H9 (cell line): ENCODE measurements around the gene SRGAP3. TPM values are rescaled to one million over a fixed set of nuclear protein-coding genes. Genes with fewer than 3 reads are reported as not detected.

Experiments
- DNase-seq: peaks from one replicate; pipeline ENCODE4 v3.0.0-alpha.2; 2017
- H2AFZ ChIP-seq: one replicate; pipeline ENCODE4 v1.6.1; 2013; ENCODE audit warnings: mild to moderate bottlenecking, low read length, control low read depth, moderate library complexity
- H2AK5ac ChIP-seq: 2 replicates; pipeline ENCODE4 v1.6.1; 2013; ENCODE audit warnings: low read length, control low read depth, mixed read lengths; ENCODE audit not compliant: insufficient read length
- H2BK120ac ChIP-seq: one replicate; pipeline ENCODE4 v1.6.1; 2013; ENCODE audit warnings: low read depth, mild to moderate bottlenecking, low read length, control low read depth, inconsistent platforms; ENCODE audit not compliant: poor library complexity, severe bottlenecking
- H2BK12ac ChIP-seq: 2 replicates; pipeline ENCODE4 v1.6.1; 2013; ENCODE audit warnings: low read length, control low read depth, mixed read lengths, low read depth; ENCODE audit not compliant: insufficient read length
- H2BK15ac ChIP-seq: 2 replicates; pipeline ENCODE4 v1.6.1; 2013; ENCODE audit warnings: low read depth, low read length, control low read depth
- H2BK20ac ChIP-seq: one replicate; pipeline ENCODE4 v1.6.1; 2013; ENCODE audit warnings: low read depth, mild to moderate bottlenecking, low read length, control low read depth, inconsistent platforms; ENCODE audit not compliant: poor library complexity, severe bottlenecking
- H2BK5ac ChIP-seq: 2 replicates; pipeline ENCODE4 v1.6.1; 2013; ENCODE audit warnings: low read length, control low read depth, mixed read lengths; ENCODE audit not compliant: insufficient read length
- H3K14ac ChIP-seq: 2 replicates; pipeline ENCODE4 v1.6.1; 2013; ENCODE audit warnings: low read length, control low read depth; ENCODE audit not compliant: insufficient read depth
- H3K18ac ChIP-seq: 2 replicates; pipeline ENCODE4 v1.6.1; 2013; ENCODE audit warnings: low read depth, mild to moderate bottlenecking, mixed read lengths, low read length, control low read depth; ENCODE audit not compliant: insufficient read length
- H3K23ac ChIP-seq: 2 replicates; pipeline ENCODE4 v1.6.1; 2013; ENCODE audit warnings: low read length, control low read depth, mixed read lengths, low read depth; ENCODE audit not compliant: insufficient read length
- H3K23me2 ChIP-seq: 2 replicates; pipeline ENCODE4 v1.6.1; 2013; ENCODE audit warnings: low read depth, mild to moderate bottlenecking, mixed read lengths, low read length, control low read depth; ENCODE audit not compliant: insufficient read length, poor library complexity, severe bottlenecking
- H3K27ac ChIP-seq: 2 replicates; pipeline ENCODE4 v1.5.1; 2013; ENCODE audit warnings: low read length, control low read depth, mixed read lengths, low read depth; ENCODE audit not compliant: insufficient read length
- H3K27me3 ChIP-seq: 2 replicates; pipeline ENCODE4 v1.6.1; 2013; ENCODE audit warnings: low read length, control low read depth, inconsistent platforms; ENCODE audit not compliant: insufficient read depth
- H3K4ac ChIP-seq: 2 replicates; pipeline ENCODE4 v1.6.1; 2013; ENCODE audit warnings: low read depth, mild to moderate bottlenecking, control low read depth, inconsistent platforms, low read length, moderate library complexity
- H3K4me1 ChIP-seq: 2 replicates; pipeline ENCODE4 v1.6.1; 2013; ENCODE audit warnings: low read length, control low read depth, inconsistent platforms; ENCODE audit not compliant: insufficient read depth
- H3K4me2 ChIP-seq: 2 replicates; pipeline ENCODE4 v1.6.1; 2013; ENCODE audit warnings: low read length, control low read depth, mixed read lengths; ENCODE audit not compliant: insufficient read length, insufficient read depth
- H3K56ac ChIP-seq: 2 replicates; pipeline ENCODE4 v1.6.1; 2013; ENCODE audit warnings: low read depth, mild to moderate bottlenecking, mixed read lengths, low read length, control low read depth; ENCODE audit not compliant: insufficient read length
- H3K79me1 ChIP-seq: 2 replicates; pipeline ENCODE4 v1.6.1; 2013; ENCODE audit warnings: low read depth, mild to moderate bottlenecking, moderate library complexity, low read length, control low read depth, inconsistent platforms; ENCODE audit not compliant: insufficient read depth, poor library complexity, severe bottlenecking
- H3K79me2 ChIP-seq: 2 replicates; pipeline ENCODE4 v1.6.1; 2013; ENCODE audit warnings: low read length, control low read depth, inconsistent platforms; ENCODE audit not compliant: insufficient read depth
- H3K9ac ChIP-seq: 2 replicates; pipeline ENCODE4 v1.6.1; 2013; ENCODE audit warnings: low read length, control low read depth, mixed read lengths; ENCODE audit not compliant: insufficient read length; ENCODE audit errors: extremely low read depth
- H3K9me3 ChIP-seq: one replicate; pipeline ENCODE4 v1.6.1; 2013; ENCODE audit warnings: low read depth, low read length, inconsistent platforms; ENCODE audit not compliant: control insufficient read depth
- H3T11ph ChIP-seq: one replicate; pipeline ENCODE4 v1.6.1; 2013; ENCODE audit warnings: mild to moderate bottlenecking, low read length, control low read depth, inconsistent platforms
- H4K20me1 ChIP-seq: one replicate; pipeline ENCODE4 v1.6.1; 2013; ENCODE audit not compliant: control insufficient read depth, insufficient read length, insufficient read depth
- H4K5ac ChIP-seq: 2 replicates; pipeline ENCODE4 v1.6.1; 2013; ENCODE audit warnings: low read depth, mild to moderate bottlenecking, mixed read lengths, low read length, control low read depth; ENCODE audit not compliant: insufficient read length
- H4K8ac ChIP-seq: replicated peaks from 2 replicates; pipeline ENCODE4 v1.6.1; 2013; ENCODE audit warnings: low read length, control low read depth, mixed read lengths, low read depth; ENCODE audit not compliant: insufficient read length
- H4K91ac ChIP-seq: 2 replicates; pipeline ENCODE4 v1.6.1; 2013; ENCODE audit warnings: low read depth, mild to moderate bottlenecking, moderate library complexity, mixed read lengths, low read length, control low read depth; ENCODE audit not compliant: insufficient read length
- H3K27ac Mint-ChIP-seq, 3 experiments: 2 replicates in 2 of 3; 3 replicates in 1 of 3; pipeline ENCODE4 v1.8.0; 2020 to 2021; ENCODE audit warnings: mixed read lengths in 3 of 3, mild to moderate bottlenecking in 1 of 3, moderate library complexity in 1 of 3
- H3K27me3 Mint-ChIP-seq: 2 replicates; pipeline ENCODE4 v1.8.0; 2021; ENCODE audit warnings: low read depth, mild to moderate bottlenecking, moderate library complexity, mixed read lengths
- H3K36me3 Mint-ChIP-seq, 3 experiments: 2 replicates in 2 of 3; 3 replicates in 1 of 3; pipeline ENCODE4 v1.8.0; 2020 to 2021; ENCODE audit warnings: low read depth in 3 of 3, mixed read lengths in 3 of 3; ENCODE audit not compliant: insufficient read depth in 1 of 3
- H3K4me1 Mint-ChIP-seq, 2 experiments: 2 replicates each; pipeline ENCODE4 v1.8.0; 2020; ENCODE audit warnings: mixed read lengths in 2 of 2
- H3K4me3 Mint-ChIP-seq, 2 experiments: 2 replicates in 1 of 2; 3 replicates in 1 of 2; pipeline ENCODE4 v1.8.0; 2020 to 2021; ENCODE audit warnings: mild to moderate bottlenecking in 2 of 2, mixed read lengths in 2 of 2, moderate library complexity in 1 of 2
- H3K9me3 Mint-ChIP-seq, 2 experiments: 2 replicates in 1 of 2; 3 replicates in 1 of 2; pipeline ENCODE4 v1.8.0; 2020; ENCODE audit warnings: mild to moderate bottlenecking in 2 of 2, mixed read lengths in 2 of 2, moderate library complexity in 1 of 2
- WGBS: extraction: QIAGEN DNeasy Blood & Tissue Kit; methylation state at CpG from one replicate; pipeline ENCODE4 v1.1.7; 2013; ENCODE audit warnings: missing lambda C conversion rate, low lambda C conversion rate, mixed read lengths; ENCODE audit not compliant: insufficient read length; ENCODE audit errors: extremely low coverage; 5-methylcytosine and 5-hydroxymethylcytosine counted together
- total RNA-seq: library from RNA; stranded (reverse); gene quantifications from 2 replicates; pipeline ENCODE4 v1.2.1, GENCODE V29; 2021
- TF ChIP-seq, protein P1 (sequence below): fragments of 200-600 bp; sonication (generic); conservative IDR thresholded peaks from 3 replicates; pipeline ENCODE4 v1.8.0; 2021; ENCODE audit warnings: antibody characterized with exemption, mild to moderate bottlenecking

SRGAP3 gene
- total RNA-seq, 1 experiment from 2014 or later: 3.4 TPM

DNA sequence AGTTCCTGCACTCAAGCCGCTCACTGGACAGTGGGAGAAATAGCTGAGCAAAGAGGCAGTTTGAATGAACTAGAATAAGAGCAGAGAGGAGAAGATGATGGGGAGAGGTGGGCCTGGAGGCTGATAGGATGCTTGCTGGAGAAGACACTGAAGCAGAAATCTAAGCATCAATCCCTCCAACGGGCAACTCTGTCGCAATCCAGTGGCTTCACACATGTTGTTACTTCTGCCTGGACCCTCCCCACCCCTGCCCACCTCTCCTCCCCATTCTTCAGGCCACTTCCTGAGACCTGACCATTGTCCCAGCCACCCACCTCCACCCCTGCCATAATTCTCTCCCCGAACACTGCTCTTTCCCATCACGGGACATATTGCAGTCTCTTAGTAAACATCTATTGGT is 76.0 kb downstream of the SRGAP3 start:
- no peaks in the 10 kb centered on the region for H3K4me1 ChIP-seq
- H3K4me2 ChIP-seq: no peak overlapping the region
- H2BK20ac ChIP-seq: no peak overlapping the region
- no peak overlapping the region for H3K27ac ChIP-seq
- TF ChIP-seq, protein P1, sequence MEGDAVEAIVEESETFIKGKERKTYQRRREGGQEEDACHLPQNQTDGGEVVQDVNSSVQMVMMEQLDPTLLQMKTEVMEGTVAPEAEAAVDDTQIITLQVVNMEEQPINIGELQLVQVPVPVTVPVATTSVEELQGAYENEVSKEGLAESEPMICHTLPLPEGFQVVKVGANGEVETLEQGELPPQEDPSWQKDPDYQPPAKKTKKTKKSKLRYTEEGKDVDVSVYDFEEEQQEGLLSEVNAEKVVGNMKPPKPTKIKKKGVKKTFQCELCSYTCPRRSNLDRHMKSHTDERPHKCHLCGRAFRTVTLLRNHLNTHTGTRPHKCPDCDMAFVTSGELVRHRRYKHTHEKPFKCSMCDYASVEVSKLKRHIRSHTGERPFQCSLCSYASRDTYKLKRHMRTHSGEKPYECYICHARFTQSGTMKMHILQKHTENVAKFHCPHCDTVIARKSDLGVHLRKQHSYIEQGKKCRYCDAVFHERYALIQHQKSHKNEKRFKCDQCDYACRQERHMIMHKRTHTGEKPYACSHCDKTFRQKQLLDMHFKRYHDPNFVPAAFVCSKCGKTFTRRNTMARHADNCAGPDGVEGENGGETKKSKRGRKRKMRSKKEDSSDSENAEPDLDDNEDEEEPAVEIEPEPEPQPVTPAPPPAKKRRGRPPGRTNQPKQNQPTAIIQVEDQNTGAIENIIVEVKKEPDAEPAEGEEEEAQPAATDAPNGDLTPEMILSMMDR: no peak
- no peak overlapping the region for H2BK12ac ChIP-seq
- no peak overlapping the region for H3K4ac ChIP-seq
- H2BK120ac ChIP-seq: no peak overlapping the region
- WGBS: no CpG with 5 or more reads among the region's 5 CpGs
- no peaks in the 10 kb centered on the region for H3K27me3 ChIP-seq
- Mint-ChIP-seq H3K9me3 (no peaks in the 10 kb centered on the region), H3K4me3 (no peak overlapping the region), H3K4me1 (peaks cover 14 to 20% of the 10 kb centered on the region in 2 experiments), H3K27ac (peak overlapping the region in 1 of 3 experiments; percentile 25; a peak in 2 of 7 replicates), H3K27me3 (no peaks in the 10 kb centered on the region), H3K36me3 (no peaks in the 10 kb centered on the region)
- H3K23me2 ChIP-seq: no peaks in the 10 kb centered on the region
- H4K8ac ChIP-seq: no peak overlapping the region
- no peaks in the 10 kb centered on the region for H3K9me3 ChIP-seq
- no peak overlapping the region for H2AK5ac ChIP-seq
- no peak overlapping the region for H3K14ac ChIP-seq
- no peak overlapping the region for H3K56ac ChIP-seq
- H4K5ac ChIP-seq: no peak overlapping the region
- H4K91ac ChIP-seq: no peak overlapping the region
- H3K23ac ChIP-seq: no peak overlapping the region
- no peak overlapping the region for H3T11ph ChIP-seq
- H4K20me1 ChIP-seq: no peaks in the 10 kb centered on the region
- H3K18ac ChIP-seq: no peak overlapping the region
- H3K9ac ChIP-seq: no peak overlapping the region
- no peak for DNase-seq
- no peak overlapping the region for H2AFZ ChIP-seq
- no peak overlapping the region for H2BK5ac ChIP-seq
- H3K79me2 ChIP-seq: no peaks in the 10 kb centered on the region
- H2BK15ac ChIP-seq: no peak overlapping the region
- no peaks in the 10 kb centered on the region for H3K79me1 ChIP-seq
